Esophagus squamous epithelium (tissue), 4 donors: ENCODE measurements around the gene ATP2C1.

Experiments used
- POLR2A ChIP-seq, 4 donors: fragments of 450-650 bp; IDR thresholded peaks; one replicate each; pipeline ENCODE4 v1.6.1; 2017; ENCODE audit warnings: antibody characterized with exemption in 4 of 4, mild to moderate bottlenecking in 4 of 4, moderate library complexity in 3 of 4
- TF ChIP-seq, protein P1 (sequence below), 6 experiments: fragments of 450-650 bp in 4 of 6; fragments of 200-600 bp in 2 of 6; sonication (generic) in 2 of 6; IDR thresholded peaks; one replicate each; pipeline ENCODE4 v1.5.1; 2016 to 2019; ENCODE audit warnings: antibody characterized with exemption in 6 of 6, mild to moderate bottlenecking in 4 of 6, moderate library complexity in 4 of 6

DNA sequence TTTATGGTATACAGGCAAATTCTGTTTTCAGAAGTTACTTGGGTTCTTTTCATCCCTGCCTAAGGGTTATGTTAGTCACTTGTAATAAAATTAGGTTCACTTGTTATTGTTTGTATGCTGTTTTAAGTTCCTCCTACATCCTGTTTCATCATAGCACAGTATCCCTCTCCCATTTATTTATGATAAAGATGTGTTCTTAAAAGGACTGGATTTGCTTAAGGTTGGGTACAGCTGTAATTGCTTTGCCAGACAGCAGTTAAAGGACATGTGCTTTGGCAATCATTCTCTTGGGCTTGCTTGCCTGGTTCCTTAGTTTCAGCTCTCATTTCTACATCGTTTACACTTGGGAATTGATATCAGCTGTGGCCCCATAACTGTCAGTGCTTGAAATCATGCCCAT lies 11.7 kb downstream of the ATP2C1 start:
- TF ChIP-seq, protein P1, sequence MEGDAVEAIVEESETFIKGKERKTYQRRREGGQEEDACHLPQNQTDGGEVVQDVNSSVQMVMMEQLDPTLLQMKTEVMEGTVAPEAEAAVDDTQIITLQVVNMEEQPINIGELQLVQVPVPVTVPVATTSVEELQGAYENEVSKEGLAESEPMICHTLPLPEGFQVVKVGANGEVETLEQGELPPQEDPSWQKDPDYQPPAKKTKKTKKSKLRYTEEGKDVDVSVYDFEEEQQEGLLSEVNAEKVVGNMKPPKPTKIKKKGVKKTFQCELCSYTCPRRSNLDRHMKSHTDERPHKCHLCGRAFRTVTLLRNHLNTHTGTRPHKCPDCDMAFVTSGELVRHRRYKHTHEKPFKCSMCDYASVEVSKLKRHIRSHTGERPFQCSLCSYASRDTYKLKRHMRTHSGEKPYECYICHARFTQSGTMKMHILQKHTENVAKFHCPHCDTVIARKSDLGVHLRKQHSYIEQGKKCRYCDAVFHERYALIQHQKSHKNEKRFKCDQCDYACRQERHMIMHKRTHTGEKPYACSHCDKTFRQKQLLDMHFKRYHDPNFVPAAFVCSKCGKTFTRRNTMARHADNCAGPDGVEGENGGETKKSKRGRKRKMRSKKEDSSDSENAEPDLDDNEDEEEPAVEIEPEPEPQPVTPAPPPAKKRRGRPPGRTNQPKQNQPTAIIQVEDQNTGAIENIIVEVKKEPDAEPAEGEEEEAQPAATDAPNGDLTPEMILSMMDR (IDR thresholded peaks at IDR 0.05): no peak
- no peak for TF ChIP-seq POLR2A (IDR thresholded peaks at IDR 0.05)
